Measurements from ENCODE around the gene LGI4.

GRCh38 chr19:35134601-35135242 lies at the start of gene LGI4:
- TF ChIP-seq CTCF (IDR thresholded peaks at IDR 0.05) (no peak), POLR2A (IDR thresholded peaks at IDR 0.05) (no peak)
